ENCODE data around the gene TENT4B.
A peak's percentile ranks its signal among the peaks of the same experiment; 100 is the strongest.
"Not testable (repeated sequence)": the region's sequence is repeated elsewhere in the genome, so short reads cannot be mapped to it uniquely, and the experiment has no call there.

Gene TENT4B

GRCh38 chr16:50238868-50239301, 85.8 kb downstream of the TENT4B start:
- DNase-seq = no peak

- not testable (repeated sequence) for DNase-seq
Measured at GRCh38 chr16:50243024-50243423, 89.9 kb downstream of the TENT4B start.

GRCh38 chr16:50244140-50244503, 91.0 kb downstream of the TENT4B start:
- no peak for DNase-seq

- DNase-seq = no peak
Measured at GRCh38 chr16:50244504-50245416, 91.7 kb downstream of the TENT4B start.

GRCh38 chr16:50245417-50246298, 92.6 kb downstream of the TENT4B start:
- peak; percentile 61 for DNase-seq

- no peak for DNase-seq
Measured at GRCh38 chr16:50246299-50247122, 93.4 kb downstream of the TENT4B start.

GRCh38 chr16:50247123-50247905, 94.2 kb downstream of the TENT4B start:
- DNase-seq = no peak

GRCh38 chr16:50247906-50248608, 95.0 kb downstream of the TENT4B start:
- no peak for DNase-seq

GRCh38 chr16:50248845-50249244, 95.7 kb downstream of the TENT4B start:
- DNase-seq = no peak

GRCh38 chr16:50251375-50252081, 98.4 kb downstream of the TENT4B start:
- DNase-seq = no peak

- no peak for DNase-seq
Measured at GRCh38 chr16:50252082-50252611, 99.0 kb downstream of the TENT4B start.

- no peak for DNase-seq
Measured at GRCh38 chr16:50252874-50253513, 99.9 kb downstream of the TENT4B start.

GRCh38 chr16:50253514-50253910, 100.4 kb downstream of the TENT4B start:
- DNase-seq = no peak

GRCh38 chr16:50254072-50254471, 101.0 kb downstream of the TENT4B start:
- DNase-seq = no peak

- DNase-seq = no peak
Measured at GRCh38 chr16:50255538-50255937, 102.4 kb downstream of the TENT4B start.

GRCh38 chr16:50256604-50257003, 103.5 kb downstream of the TENT4B start:
- DNase-seq = no peak

GRCh38 chr16:50257876-50258275, 104.8 kb downstream of the TENT4B start:
- no peak for DNase-seq

- DNase-seq = no peak
Measured at GRCh38 chr16:50259334-50260205, 106.5 kb downstream of the TENT4B start.
